ENCODE data around the gene ARHGAP30. TPM values are rescaled to one million over a fixed set of nuclear protein-coding genes. Genes with fewer than 3 reads are reported as not detected.

ARHGAP30 gene
- total RNA-seq, 2 donors from 2014 or later, result 3.2 to 5.3 TPM

GRCh38 chr1:161054805-161055204 is 14.9 kb downstream of the ARHGAP30 start:
- Histone ChIP-seq H3K27ac (no peak overlapping the region), H3K4me1 (replicated peaks) (no peaks in the 10 kb centered on the region), H3K4me3 (no peak overlapping the region), H3K9me3 (no peaks in the 10 kb centered on the region), H3K36me3 (no peaks in the 10 kb centered on the region), H3K27me3 (replicated peaks; ENCODE audit: insufficient read depth) (no peaks in the 10 kb centered on the region)
- TF ChIP-seq POLR2A (IDR thresholded peaks at IDR 0.05), result no peak
- TF ChIP-seq POLR2AphosphoS5 (IDR thresholded peaks at IDR 0.05), result no peak
- TF ChIP-seq CTCF (IDR thresholded peaks at IDR 0.05), result no peak
- no peak for DNase-seq (ENCODE audit: low spot score)
- intact Hi-C loops (cut with DNase I), result no loop called here
- WGBS, result 90% methylated on average over 7 of the region's 7 CpGs

- no peak overlapping the region for H3K27ac ChIP-seq
- WGBS, result 82% methylated on average over 4 of the region's 4 CpGs
- no peaks in the 10 kb centered on the region for H3K36me3 ChIP-seq
- no peaks in the 10 kb centered on the region for H3K27me3 ChIP-seq (replicated peaks; ENCODE audit: insufficient read depth)
- DNase-seq (ENCODE audit: low spot score), result no peak
- H3K4me3 ChIP-seq, result no peak overlapping the region
- intact Hi-C loops (cut with DNase I), result no loop called here
- no peaks in the 10 kb centered on the region for H3K9me3 ChIP-seq
- H3K4me1 ChIP-seq (replicated peaks), result no peaks in the 10 kb centered on the region
- TF ChIP-seq CTCF (IDR thresholded peaks at IDR 0.05), result no peak
- TF ChIP-seq POLR2A (IDR thresholded peaks at IDR 0.05), result no peak
- no peak for TF ChIP-seq POLR2AphosphoS5 (IDR thresholded peaks at IDR 0.05)
Observed at GRCh38 chr1:161054232-161054631, 15.5 kb downstream of the ARHGAP30 start.

- Histone ChIP-seq H3K9me3 (no peaks in the 10 kb centered on the region), H3K27me3 (replicated peaks; ENCODE audit: insufficient read depth) (no peaks in the 10 kb centered on the region), H3K36me3 (no peaks in the 10 kb centered on the region), H3K4me3 (no peak overlapping the region), H3K27ac (no peak overlapping the region), H3K4me1 (replicated peaks) (no peaks in the 10 kb centered on the region)
- TF ChIP-seq CTCF (IDR thresholded peaks at IDR 0.05) (no peak), POLR2AphosphoS5 (IDR thresholded peaks at IDR 0.05) (no peak), POLR2A (IDR thresholded peaks at IDR 0.05) (no peak)
- DNase-seq (ENCODE audit: low spot score), result no peak
- intact Hi-C loops (cut with DNase I), result no loop called here
- WGBS, result 88% methylated on average over 3 of the region's 3 CpGs
Observed at GRCh38 chr1:161052899-161053298, 16.8 kb downstream of the ARHGAP30 start.

GRCh38 chr1:161051219-161051618 is 18.5 kb downstream of the ARHGAP30 start:
- no peak for TF ChIP-seq POLR2AphosphoS5 (IDR thresholded peaks at IDR 0.05)
- TF ChIP-seq CTCF (IDR thresholded peaks at IDR 0.05), result no peak
- no peak for TF ChIP-seq POLR2A (IDR thresholded peaks at IDR 0.05)
- no peaks in the 10 kb centered on the region for H3K36me3 ChIP-seq
- no peaks in the 10 kb centered on the region for H3K4me1 ChIP-seq (replicated peaks)
- H3K4me3 ChIP-seq, result no peak overlapping the region
- H3K27ac ChIP-seq, result no peak overlapping the region
- H3K27me3 ChIP-seq (replicated peaks; ENCODE audit: insufficient read depth), result no peaks in the 10 kb centered on the region
- intact Hi-C loops (cut with DNase I), result no loop called here
- no peaks in the 10 kb centered on the region for H3K9me3 ChIP-seq
- no peak for DNase-seq (ENCODE audit: low spot score)
- WGBS, result 95% methylated on average over 10 of the region's 10 CpGs

GRCh38 chr1:161048949-161049722 is 20.6 kb downstream of the ARHGAP30 start:
- whole genome bisulfite sequencing, result 95% methylated on average over 5 of the region's 5 CpGs
- Histone ChIP-seq H3K27me3 (replicated peaks; ENCODE audit: insufficient read depth) (no peaks in the 10 kb centered on the region), H3K4me3 (no peak overlapping the region), H3K27ac (no peak overlapping the region), H3K36me3 (no peaks in the 10 kb centered on the region), H3K4me1 (replicated peaks) (peaks cover 3% of the 10 kb centered on the region), H3K9me3 (no peaks in the 10 kb centered on the region)
- DNase-seq (ENCODE audit: low spot score), result no peak
- intact Hi-C loops (cut with DNase I), result loop anchor here (5.0 kb wide), 1 partner anchor 48 kb away; the partner anchor contains the start of gene KLHDC9
- TF ChIP-seq CTCF (IDR thresholded peaks at IDR 0.05) (no peak), POLR2AphosphoS5 (IDR thresholded peaks at IDR 0.05) (no peak), POLR2A (IDR thresholded peaks at IDR 0.05) (no peak)

All from prostate gland (tissue), 2 donors.